Measurements from ENCODE around the gene PLCG1. TPM values are rescaled to one million over a fixed set of nuclear protein-coding genes. Genes with fewer than 3 reads are reported as not detected.

Gene PLCG1
- total RNA-seq, 4 donors from 2014 or later: 54.0 to 188 (median 91.5) TPM

- peaks cover 27% of the 10 kb centered on the region for H3K4me1 ChIP-seq
- peaks cover 21% of the 10 kb centered on the region for H3K36me3 ChIP-seq
- TF ChIP-seq EP300 (IDR thresholded peaks at IDR 0.05) (no peak), POLR2A (IDR thresholded peaks at IDR 0.05) (no peak), CTCF (IDR thresholded peaks at IDR 0.05) (no peak), POLR2AphosphoS5 (IDR thresholded peaks at IDR 0.05) (no peak)
- DNase-seq (ENCODE audit: low spot score in 2 of 2): peak in 1 of 2 donors; percentile 38
- H3K27ac ChIP-seq: no peak overlapping the region
- WGBS: 96% methylated on average over 8 of the region's 8 CpGs
- H3K4me3 ChIP-seq: no peak overlapping the region
- H3K27me3 ChIP-seq: no peaks in the 10 kb centered on the region
- no peaks in the 10 kb centered on the region for H3K9me3 ChIP-seq
Measured at GRCh38 chr20:41179961-41180360, 42.6 kb downstream of the PLCG1 start.

- H3K27me3 ChIP-seq: no peaks in the 10 kb centered on the region
- peaks cover 21% of the 10 kb centered on the region for H3K4me1 ChIP-seq
- H3K27ac ChIP-seq: no peak overlapping the region
- no peak for DNase-seq (ENCODE audit: low spot score in 2 of 2)
- H3K4me3 ChIP-seq: no peak overlapping the region
- no peaks in the 10 kb centered on the region for H3K9me3 ChIP-seq
- TF ChIP-seq EP300 (IDR thresholded peaks at IDR 0.05) (no peak), CTCF (IDR thresholded peaks at IDR 0.05) (no peak), POLR2AphosphoS5 (IDR thresholded peaks at IDR 0.05) (no peak), POLR2A (IDR thresholded peaks at IDR 0.05) (no peak)
- peaks cover 17% of the 10 kb centered on the region for H3K36me3 ChIP-seq
- WGBS: 97% methylated on average over 6 of the region's 6 CpGs
Measured at GRCh38 chr20:41180599-41181333, 43.4 kb downstream of the PLCG1 start.

- no peak overlapping the region for H3K4me3 ChIP-seq
- H3K9me3 ChIP-seq: no peaks in the 10 kb centered on the region
- no peak for TF ChIP-seq EP300 (IDR thresholded peaks at IDR 0.05)
- no peak for TF ChIP-seq POLR2A (IDR thresholded peaks at IDR 0.05)
- TF ChIP-seq CTCF (IDR thresholded peaks at IDR 0.05): no peak
- TF ChIP-seq POLR2AphosphoS5 (IDR thresholded peaks at IDR 0.05): no peak
- no peak for DNase-seq (ENCODE audit: low spot score in 2 of 2)
- H3K27me3 ChIP-seq: no peaks in the 10 kb centered on the region
- H3K4me1 ChIP-seq: peaks cover 21% of the 10 kb centered on the region
- WGBS: 72% methylated on average over 3 of the region's 3 CpGs
- peaks cover 17% of the 10 kb centered on the region for H3K36me3 ChIP-seq
- H3K27ac ChIP-seq: no peak overlapping the region
Measured at GRCh38 chr20:41181567-41181966, 44.2 kb downstream of the PLCG1 start.

- Histone ChIP-seq H3K4me3 (no peak overlapping the region), H3K9me3 (no peaks in the 10 kb centered on the region), H3K27me3 (no peaks in the 10 kb centered on the region), H3K4me1 (peaks cover 19% of the 10 kb centered on the region), H3K27ac (no peak overlapping the region), H3K36me3 (peaks cover 13% of the 10 kb centered on the region)
- TF ChIP-seq POLR2A (IDR thresholded peaks at IDR 0.05) (no peak), EP300 (IDR thresholded peaks at IDR 0.05) (no peak), POLR2AphosphoS5 (IDR thresholded peaks at IDR 0.05) (no peak), CTCF (IDR thresholded peaks at IDR 0.05) (no peak)
- 90% methylated on average over 10 of the region's 10 CpGs for WGBS
- DNase-seq (ENCODE audit: low spot score in 2 of 2): no peak
Measured at GRCh38 chr20:41182296-41183212, 45.2 kb downstream of the PLCG1 start.

- WGBS: 92% methylated on average over 6 of the region's 6 CpGs
- Histone ChIP-seq H3K9me3 (no peaks in the 10 kb centered on the region), H3K4me1 (peaks cover 11% of the 10 kb centered on the region), H3K27me3 (no peaks in the 10 kb centered on the region), H3K36me3 (peaks cover 13% of the 10 kb centered on the region), H3K27ac (no peak overlapping the region), H3K4me3 (no peak overlapping the region)
- no peak for TF ChIP-seq EP300 (IDR thresholded peaks at IDR 0.05)
- no peak for TF ChIP-seq CTCF (IDR thresholded peaks at IDR 0.05)
- no peak for TF ChIP-seq POLR2A (IDR thresholded peaks at IDR 0.05)
- TF ChIP-seq POLR2AphosphoS5 (IDR thresholded peaks at IDR 0.05): no peak
- no peak for DNase-seq (ENCODE audit: low spot score in 2 of 2)
Measured at GRCh38 chr20:41183391-41183790, 46.0 kb downstream of the PLCG1 start.

Measured in suprapubic skin (tissue), 4 donors.